HG02759 (cell line): ENCODE results near the gene ADARB2.
"Not testable (repeated sequence)": the region's sequence is repeated elsewhere in the genome, so short reads cannot be mapped to it uniquely, and the experiment has no call there.

Experiments used
- ATAC-seq: cut with Tn5 transposase; IDR thresholded peaks from one replicate; pipeline ENCODE4 v1.9.1; 2021; ENCODE audit warnings: mild to moderate bottlenecking, moderate library complexity; ENCODE audit not compliant: unreplicated experiment

The ADARB2 gene

DNA sequence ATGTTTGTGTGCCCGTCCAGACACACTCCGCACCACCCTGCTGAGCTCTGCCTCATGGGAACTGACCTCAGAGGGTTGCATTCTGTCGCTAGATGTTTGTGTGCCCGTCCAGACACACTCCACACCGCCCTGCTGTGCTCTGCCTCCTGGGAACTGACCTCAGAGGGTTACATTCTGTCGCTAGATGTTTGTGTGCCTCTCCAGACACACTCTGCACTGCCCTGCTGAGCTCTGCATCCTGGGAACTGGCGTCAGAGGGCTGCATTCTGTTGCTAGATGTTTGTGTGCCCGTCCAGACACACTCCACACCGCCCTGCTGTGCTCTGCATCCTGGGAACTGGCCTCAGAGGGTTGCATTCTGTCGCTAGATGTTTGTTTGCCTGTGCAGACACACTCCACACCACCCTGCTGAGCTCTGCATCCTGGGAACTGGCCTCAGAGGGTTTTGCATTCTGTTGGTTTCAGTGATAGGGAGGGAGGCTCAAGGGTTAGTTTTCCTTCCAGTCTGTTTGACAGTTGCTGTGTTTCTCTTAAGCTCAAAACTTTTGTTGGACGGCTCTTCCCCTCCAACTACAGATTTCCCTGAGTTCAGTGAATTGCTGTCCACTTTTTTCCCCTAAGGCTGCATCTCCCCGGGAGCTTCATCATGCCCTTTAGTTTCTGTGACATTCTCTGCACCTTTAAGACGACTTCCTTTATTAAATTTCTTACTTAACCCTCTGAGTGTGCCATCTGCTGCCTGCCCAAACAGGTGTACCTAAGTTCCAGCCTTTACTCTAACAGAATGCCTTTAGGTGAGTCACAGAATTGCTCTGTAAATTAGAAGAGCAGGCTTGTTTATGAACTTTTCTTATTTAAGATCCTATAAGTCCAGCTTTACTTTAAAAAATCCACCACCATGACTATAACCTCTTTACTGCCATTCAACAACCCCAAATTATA is 119.7 kb downstream of the ADARB2 start:
- not testable (repeated sequence) for ATAC-seq

DNA sequence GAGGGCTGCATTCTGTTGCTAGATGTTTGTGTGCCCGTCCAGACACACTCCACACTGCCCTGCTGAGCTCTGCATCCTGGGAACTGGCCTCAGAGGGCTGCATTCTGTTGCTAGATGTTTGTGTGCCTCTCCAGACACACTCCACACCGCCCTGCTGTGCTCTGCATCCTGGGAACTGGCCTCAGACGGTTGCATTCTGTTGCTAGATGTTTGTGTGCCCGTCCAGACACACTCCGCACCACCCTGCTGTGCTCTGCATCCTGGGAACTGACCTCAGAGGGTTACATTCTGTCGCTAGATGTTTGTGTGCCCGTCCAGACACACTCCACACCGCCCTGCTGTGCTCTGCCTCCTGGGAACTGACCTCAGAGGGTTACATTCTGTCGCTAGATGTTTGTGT is 120.6 kb downstream of the ADARB2 start:
- not testable (repeated sequence) for ATAC-seq

DNA sequence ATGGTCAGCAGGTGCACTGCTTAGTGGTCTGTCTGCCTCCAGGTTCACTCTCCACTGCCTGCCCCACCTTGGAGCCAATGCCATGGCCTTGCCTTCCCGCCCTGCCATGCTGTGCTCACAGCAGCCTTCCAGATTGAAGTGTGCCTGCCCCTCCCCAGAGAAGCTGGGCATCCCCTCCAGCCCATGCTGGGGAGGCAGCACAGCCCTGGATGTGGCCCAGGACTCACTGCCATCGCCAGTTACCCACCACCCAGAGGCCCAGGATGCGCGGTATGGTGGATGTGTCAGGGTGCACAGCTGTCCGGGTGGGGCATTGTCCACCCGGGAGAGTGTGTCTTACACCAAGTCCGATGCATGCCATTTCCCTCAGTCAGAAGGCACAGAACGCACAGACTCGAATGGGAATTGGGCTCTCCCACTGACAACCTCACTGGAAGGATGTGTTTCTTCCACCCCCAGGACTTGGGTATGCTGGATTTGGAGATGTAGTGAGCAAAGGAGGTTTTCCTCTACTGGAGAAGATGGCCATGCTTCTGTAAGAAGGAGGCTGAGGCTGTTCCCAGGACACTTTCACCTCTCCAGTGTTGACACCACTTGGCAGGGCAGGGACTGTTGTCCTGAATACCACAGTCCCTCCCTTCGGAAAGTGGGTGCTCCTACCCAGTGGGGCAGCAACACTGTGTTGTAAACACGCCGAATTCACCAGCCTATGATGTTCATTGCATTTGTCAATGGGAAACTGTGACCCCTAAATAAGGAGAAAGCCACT is 122.0 kb downstream of the ADARB2 start:
- no peak for ATAC-seq

DNA sequence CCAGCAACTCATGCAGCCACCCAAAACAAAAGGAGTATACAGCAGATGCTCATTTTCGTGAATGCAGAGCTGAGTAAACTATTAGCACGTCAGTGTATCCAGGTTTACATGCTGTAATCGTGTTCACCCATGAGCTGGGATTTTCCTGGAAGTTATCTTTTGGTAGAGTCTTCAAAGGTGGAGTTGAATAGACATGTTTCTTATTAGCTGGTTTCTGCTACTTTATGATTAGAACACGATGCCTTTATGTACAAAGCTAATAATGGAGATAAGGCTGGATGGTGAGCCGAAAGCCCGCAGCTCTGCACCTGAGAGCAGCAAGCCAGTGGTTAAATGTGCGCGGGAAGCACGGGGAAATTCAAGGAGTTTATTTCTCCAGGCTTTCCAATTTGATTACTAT is 123.8 kb downstream of the ADARB2 start:
- ATAC-seq = no peak

DNA sequence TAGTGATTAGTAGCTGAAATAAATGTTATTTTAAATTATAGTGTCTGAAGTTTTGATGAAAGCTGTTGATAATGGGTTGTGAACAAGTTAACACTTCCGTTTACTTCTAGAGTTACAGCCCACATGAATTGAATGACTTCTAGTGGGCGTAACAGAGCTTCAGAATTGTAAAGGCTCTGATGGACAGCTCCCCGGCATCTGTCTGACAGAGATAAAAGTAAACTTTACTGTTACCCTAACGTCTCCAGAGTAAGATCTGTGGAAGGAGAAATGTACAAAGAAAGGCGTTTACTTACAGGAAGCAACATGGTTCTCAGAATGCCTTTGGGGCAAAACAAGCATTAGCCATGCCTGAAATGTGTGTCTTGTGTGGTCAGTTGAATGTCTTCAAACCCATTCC is 124.4 kb downstream of the ADARB2 start:
- ATAC-seq = no peak

DNA sequence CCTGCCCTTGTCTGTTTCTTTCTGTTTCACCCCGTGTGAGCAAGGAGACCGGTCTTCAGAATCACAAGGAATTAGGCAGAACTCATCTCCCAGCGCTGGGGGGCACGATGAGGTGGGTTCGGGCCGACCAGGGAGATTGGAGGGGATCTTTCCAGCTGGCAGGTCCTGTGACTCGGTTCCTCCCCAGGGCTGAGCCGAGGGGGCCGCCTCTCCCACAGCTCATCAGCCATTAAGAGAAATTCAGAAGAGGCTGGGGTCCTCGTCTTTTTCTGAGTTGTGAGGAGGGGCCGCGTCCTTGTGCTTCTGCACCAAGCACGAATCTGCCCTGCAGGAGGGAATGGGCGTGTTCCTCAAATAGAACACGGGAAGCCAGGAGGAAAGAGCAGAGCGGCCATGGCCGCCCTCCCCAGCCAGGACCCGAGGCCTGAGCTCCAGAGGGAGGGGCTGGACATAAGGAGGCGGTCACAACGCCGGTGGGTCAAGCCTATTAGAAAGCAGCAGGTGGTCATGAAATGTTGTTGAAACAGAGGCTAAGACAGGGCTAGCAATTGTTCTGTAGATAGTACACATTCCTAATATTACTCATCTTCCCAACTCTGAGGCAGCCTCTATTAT is 125.3 kb downstream of the ADARB2 start:
- ATAC-seq = no peak

DNA sequence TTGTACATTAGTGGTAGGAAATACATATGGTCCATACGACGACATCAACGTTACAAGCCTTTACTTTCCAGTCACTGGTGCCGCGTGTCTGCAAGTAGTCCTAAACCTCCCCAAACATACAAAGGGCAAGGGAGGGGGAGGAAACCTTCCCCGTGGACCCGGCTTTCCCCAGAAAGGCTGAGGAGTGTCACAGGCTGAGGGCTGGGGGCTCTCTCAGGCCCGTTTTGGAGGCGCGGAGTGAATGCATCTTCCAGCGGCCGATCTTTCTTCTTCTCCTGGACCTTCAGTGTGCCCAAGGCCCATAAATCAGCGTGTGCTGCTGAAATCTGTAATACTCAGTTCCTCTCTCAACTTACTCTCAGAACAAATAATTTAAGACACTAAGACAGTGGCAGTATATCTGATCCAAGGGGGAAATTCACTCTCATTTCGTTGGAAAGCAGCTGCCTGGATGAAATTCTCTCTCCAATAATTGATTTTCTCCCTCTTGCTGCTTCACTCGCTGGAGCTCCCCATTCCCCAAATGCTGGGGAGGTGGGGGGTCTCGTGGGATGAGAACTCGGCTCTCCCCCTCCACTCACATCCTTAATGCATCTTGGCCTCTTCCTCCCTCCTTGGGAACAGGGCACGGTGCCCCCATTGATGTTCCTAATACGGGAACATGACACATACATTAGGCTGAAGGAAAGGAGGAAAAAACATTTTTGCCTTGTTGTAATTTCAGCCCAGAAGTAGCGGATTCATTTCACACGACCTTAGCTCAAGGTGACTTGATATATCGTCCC is 126.1 kb downstream of the ADARB2 start:
- ATAC-seq = no peak

DNA sequence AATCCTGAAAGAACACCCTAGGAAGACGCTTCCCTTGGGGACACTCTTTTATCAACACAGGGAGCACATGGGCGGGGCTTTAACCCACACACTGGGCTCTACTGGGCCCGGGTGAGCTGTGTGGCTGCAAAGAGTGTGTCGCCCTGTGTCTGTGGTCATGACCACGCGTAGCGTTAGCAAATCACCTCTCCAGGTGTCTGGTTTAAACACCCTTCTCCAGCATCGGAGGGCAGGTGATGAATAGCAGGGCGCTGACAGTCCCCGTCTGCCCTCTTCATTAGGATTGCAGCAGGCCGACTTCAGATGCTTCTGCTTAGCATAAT is 127.7 kb downstream of the ADARB2 start:
- no peak for ATAC-seq

DNA sequence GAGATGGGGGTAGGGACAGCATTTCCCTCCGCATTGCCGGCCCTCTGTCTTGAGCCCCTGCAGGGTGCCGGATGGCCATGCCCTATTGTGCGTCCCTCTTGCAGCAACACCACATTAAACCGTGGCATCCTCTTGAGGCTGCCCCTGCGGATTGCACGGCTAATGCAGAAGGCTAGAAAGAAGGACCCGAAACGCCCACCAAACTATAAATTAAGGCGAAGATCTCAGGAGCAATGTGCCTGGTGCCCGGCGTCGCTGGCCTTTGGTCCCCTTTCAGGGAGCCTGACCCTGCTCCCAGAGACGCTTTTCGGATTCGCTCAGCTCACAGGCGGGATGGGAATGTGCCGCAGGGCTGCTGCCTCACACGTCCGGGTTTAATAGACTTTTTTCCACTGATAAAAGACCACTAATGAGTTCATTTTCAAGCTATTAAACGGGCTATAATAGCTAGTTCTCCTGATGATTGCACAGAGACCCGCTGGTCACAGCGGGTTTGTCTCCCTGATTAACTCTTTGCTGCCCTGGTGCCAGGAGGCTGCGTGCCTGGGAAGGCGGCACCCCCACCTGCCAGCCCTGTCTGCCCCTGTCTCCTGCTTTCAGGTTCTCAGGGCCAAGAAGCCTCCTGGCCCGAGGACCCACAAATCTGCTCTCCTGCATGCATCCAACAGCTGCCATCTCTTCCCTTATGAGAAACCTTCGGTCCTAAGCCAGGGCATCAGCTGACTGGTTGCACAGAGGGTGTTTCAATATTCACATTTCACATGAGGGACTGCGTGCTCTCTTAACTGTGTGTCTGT is 128.3 kb downstream of the ADARB2 start:
- ATAC-seq = no peak

DNA sequence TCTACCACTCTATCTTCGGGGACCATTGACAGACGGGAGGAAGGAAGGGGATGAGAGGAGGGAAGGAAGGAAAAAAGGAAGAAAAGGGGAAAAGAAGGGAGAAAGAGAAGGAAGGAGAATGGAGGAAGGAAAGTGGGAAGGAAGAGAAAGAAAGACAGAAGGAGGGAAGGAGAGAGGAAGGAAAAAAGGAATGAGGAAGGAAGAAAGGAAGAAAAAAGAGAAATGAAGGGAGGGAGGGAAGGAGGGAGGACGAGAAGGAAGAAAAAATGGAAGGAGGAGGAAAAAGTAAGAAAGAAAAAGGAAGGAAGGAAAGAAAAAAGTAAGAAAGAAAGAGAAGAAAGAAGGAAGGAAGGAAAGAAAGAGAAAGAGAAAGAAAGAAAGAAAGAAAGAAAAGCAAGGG is 128.9 kb downstream of the ADARB2 start:
- no peak for ATAC-seq

DNA sequence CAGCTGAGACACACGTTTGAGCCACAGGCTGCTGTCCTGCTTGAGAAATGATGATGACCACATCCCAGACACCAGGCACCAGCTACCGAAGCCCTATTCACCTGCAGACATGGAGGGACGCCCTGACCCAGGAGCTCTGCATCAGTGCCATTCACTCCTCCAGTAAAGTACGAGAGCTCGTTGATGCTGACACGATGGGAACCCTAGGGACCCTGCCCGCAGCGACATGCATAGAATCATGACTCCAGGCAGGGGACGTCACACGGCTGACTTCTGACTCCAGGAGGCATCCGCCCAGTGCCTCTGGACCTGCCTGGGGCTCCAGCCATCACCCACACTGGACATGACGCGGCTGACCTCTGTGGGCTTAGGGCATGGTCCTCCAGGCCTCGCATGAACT is 129.9 kb downstream of the ADARB2 start:
- no peak for ATAC-seq

DNA sequence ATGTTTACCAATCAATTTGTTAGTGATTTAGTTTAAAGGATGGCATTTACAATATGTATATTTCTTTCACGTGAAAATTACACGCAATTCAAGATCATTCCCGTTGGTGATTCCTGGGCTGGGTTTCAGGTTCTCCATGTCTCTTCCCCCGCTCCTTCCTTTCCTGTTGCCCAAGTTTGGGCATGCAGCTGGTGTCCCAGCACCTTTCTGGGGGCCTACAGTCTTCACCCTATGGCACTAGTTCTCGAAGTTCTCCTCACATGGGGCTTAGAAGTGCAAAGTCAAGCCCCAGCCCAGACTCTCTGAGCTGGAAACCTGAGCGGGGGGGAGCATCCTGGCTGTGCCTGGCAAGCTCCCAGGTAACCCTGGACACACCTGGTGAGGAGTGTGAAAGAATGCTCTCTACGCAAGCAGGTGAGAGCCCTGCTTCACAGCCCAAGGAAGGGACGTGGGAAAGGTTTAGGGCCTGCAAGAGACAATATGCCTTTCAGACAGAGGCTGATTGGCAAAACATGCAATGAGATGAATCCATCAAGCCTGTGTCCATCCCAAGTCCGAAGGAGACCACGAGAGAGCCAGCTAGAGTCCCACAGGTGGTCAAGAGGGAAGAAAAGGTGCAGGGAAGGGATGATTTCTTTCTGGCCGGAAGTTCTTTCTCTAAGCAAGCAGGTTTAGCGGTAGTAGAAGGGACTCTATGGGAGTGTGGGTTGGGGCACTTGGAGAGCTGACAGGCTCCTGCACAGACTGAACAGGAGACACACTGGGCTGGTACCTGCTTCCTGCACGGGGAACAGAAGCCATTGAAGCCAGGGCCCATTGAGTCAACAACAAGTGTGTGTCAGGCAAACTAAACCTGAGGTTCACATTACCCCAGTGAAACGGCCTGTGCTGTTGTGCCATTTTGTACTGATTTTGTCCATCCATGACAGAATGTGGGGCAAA is 131.1 kb downstream of the ADARB2 start:
- ATAC-seq = no peak

DNA sequence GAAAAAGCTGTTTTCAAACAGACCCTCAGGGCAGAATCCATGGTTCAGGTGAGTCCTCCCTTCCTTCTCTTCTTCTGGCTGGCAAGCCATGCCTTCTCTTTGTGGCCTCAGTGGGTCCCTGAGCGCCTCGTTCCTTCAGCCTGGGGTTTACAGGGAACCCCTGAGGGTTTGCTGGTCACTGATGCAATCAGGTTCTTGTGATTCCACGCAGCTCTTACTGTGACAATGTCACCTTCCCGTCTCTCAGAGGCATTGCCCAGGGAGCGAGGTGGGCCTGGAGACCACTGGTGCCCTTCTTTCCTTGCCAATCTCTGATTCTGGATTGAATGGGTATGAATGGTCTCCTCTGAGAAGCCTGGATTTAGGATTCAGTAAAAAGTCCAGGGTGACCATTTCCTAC is 132.2 kb downstream of the ADARB2 start:
- ATAC-seq = no peak

DNA sequence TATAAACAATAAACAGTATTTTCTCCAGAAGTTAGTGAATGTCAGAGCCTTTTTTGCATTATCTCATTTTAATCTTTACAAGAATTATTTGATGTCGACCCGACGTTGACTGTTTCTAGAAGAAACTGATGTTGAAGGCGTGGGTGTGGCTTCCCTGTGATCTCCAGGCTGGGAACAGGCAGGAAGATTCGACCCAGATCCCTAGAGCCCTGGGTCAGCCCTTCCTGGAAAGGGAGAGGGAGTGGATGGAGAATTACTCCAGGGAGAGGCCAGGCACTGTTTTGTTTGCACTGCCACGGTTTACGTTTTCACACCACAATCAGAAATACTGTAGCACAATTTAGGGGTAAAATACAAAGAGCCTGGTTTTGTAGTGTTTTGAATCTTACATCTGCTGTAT is 133.1 kb downstream of the ADARB2 start:
- no peak for ATAC-seq

DNA sequence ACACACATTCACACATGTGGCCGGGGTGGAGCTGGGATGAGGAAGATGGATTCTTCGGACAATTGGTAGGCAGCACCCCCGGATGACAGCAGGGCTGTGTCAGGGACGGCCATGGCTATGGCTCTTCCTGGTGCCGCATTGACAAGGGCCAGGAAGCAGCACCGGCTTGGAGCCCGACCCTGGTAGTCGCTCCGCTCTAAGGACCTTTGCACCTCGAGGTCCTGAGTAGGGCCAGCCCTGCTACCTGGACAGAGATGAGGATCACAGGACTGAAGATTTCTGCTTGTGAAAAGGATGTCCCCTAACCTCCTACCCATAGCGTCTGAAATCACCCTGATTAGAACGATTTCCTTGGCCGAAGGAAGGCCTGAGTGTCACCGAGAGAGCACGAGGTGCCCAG is 134.1 kb downstream of the ADARB2 start:
- ATAC-seq = no peak

DNA sequence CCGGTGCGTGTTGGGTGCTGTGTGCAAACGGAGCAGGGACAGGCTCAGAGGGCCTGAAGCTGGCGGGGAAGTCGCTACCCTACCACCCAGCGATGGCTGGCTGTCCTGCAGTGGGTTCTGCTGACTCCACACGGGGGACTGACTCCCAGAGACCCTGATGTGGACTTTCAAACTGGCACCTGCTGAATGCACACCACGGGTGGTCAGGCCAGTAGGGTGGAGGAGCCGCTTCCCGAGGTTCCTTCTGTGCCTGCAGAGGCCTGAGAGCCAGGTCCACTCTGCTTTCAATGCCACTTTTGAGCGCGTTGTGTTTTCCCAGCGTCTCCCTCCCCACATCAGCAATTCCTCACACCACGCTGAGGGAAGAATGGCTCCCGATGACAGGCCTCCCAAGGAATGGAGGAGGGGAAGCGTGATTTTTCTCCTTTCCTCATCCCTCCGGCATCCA is 135.3 kb downstream of the ADARB2 start:
- no peak for ATAC-seq

DNA sequence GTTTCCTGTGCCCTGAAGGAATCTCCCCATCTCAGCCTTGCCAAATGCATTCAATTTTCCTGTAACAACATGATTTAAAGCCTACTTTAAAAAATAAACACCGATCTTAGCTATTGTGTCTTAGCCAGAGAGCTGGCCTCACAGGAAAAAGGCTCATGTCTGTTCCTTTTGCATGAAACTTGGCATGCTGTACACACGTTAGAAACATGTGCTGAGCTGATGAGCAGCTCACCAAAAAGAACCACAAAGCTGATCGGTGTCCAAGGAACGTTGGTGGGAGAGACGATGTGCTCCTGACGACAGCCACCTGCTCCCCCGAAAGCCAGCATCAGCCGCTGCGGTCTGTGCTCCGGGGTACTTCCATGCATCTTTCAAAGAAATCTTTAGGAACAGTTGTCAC is 135.9 kb downstream of the ADARB2 start:
- no peak for ATAC-seq

DNA sequence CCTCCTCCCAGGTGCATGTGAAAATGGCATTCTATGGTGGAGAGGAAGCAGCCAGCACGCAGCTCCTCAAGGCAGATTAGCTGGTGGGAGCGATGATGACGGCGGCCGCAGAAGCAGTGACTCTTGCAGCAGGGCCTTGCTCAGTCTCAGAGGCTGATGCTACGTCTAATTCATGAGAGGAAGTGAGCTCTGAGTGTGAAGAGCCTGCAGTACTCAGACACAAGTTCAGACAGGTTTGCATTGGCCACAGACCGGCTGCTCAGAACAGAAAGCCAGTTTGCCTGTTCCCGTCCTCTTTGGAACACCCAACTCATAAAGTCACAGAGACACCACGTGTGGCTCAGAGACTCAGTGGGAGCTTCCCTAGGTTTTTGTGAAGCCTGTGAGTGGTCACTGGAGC is 136.5 kb downstream of the ADARB2 start:
- ATAC-seq = no peak
